Colonic mucosa (tissue), 4 donors: ENCODE data around the gene PRRT4. TPM values are rescaled to one million over a fixed set of nuclear protein-coding genes. Genes with fewer than 3 reads are reported as not detected.
A peak's percentile ranks its signal among the peaks of the same experiment; 100 is the strongest.

Experiments
- DNase-seq: peaks from one replicate; pipeline ENCODE4 v3.0.0-alpha.2; 2020
- H3K27ac ChIP-seq: fragments of 200-600 bp; one replicate; pipeline ENCODE4 v1.8.0; 2021
- H3K27me3 ChIP-seq: fragments of 200-600 bp; one replicate; pipeline ENCODE4 v1.8.0; 2021
- H3K36me3 ChIP-seq: fragments of 200-600 bp; one replicate; pipeline ENCODE4 v1.8.0; 2021
- H3K4me1 ChIP-seq: fragments of 200-600 bp; one replicate; pipeline ENCODE4 v1.8.0; 2021; ENCODE audit warnings: mild to moderate bottlenecking
- H3K4me3 ChIP-seq: fragments of 200-600 bp; one replicate; pipeline ENCODE4 v1.8.0; 2021
- H3K9ac ChIP-seq, 2 donors: one replicate each; pipeline ENCODE4 v1.7.0; 2013; ENCODE audit warnings: control low read depth in 2 of 2, low read depth in 2 of 2, low read length in 2 of 2
- H3K9me3 ChIP-seq: fragments of 200-600 bp; one replicate; pipeline ENCODE4 v1.8.0; 2021
- intact Hi-C: fragments of 100-400 bp; cut with DNase I; formaldehyde crosslinking; loops from one replicate; pipeline ENCODE4 v1.14.1; 2022
- total RNA-seq, 2 donors: library from RNA; stranded (reverse); fragmentation: NEBNext Ultra II Directional in 1 of 2; extraction: Animal tissue kit (Norgen Biotek cat#: 25700) in 1 of 2; gene quantifications; one replicate each; pipeline ENCODE4 v1.2.1, GENCODE V29; 2021
- TF ChIP-seq, protein P1 (sequence below): fragments of 200-600 bp; IDR thresholded peaks from one replicate; pipeline ENCODE4 v1.8.0; 2022; ENCODE audit warnings: antibody characterized with exemption, mild to moderate bottlenecking
- donor health status: healthy.
- donor health status: DM: no; HTN: no; CAD: no.
- donor health status: DM: no; HTN: no; CAD: no.

PRRT4 gene
- total RNA-seq = under 1 TPM in 1 of 2 donors, not detected in 1; 0.24 TPM

DNA sequence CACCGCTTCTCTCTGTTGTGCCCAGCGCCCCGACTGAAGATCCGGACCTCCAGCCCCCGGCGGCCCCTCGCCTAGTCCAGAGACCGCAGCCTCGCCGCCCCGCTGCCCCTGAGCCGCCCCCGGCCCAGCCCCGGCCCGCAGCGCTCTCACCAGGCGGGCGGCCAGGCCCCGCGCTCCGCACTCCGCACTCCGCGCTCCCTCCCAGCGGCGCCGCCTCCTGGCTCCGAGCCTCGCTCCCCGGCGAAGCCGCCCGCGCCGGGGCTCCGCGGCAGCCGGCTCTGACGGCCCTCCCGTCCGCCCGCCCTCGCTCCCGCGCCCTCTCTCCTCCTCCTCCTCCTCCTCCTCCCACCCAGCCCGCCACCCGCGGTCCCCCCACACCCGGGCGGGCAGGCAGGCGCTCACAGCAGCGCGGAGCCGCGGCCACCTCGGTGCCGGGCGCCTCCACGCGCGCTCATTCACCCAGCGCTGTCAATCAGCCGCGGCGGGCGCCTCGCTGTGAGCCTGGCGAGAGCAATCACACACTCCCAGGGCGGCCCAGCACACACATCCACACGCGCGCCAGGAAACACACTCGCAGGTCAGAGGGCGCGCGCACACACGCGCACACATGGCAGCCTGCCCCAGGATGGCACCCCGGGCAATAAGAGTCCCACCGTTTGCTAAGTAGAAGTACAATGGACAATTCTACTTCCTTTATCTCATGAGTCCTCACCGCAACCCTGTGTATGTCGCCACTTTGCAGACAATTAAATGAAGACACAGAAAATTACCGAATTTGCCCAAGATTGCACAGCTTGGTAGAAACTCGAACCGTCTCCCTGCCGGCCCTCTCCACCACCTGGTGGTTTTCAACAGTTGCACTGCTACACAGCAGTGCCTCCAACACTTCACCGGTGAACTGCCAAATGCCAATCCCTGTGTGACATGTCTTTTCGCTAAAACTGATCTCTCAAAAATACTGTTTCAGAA, at the start of gene PRRT4:
Gene PRRT4, minus strand, starts transcription at position 280 of the 969 bp plus-strand sequence.
- Histone ChIP-seq H3K9ac (peak within 1 kb of the TSS in 1 of 2 donors; percentile 29), H3K27ac (no peak within 1 kb of the TSS), H3K9me3 (no peaks in the 10 kb centered on the region), H3K27me3 (peaks cover 20% of the 10 kb centered on the region), H3K4me3 (peak within 1 kb of the TSS; percentile 45), H3K36me3 (no peaks in the 10 kb centered on the region), H3K4me1 (no peaks in the 10 kb centered on the region)
- TF ChIP-seq, protein P1, sequence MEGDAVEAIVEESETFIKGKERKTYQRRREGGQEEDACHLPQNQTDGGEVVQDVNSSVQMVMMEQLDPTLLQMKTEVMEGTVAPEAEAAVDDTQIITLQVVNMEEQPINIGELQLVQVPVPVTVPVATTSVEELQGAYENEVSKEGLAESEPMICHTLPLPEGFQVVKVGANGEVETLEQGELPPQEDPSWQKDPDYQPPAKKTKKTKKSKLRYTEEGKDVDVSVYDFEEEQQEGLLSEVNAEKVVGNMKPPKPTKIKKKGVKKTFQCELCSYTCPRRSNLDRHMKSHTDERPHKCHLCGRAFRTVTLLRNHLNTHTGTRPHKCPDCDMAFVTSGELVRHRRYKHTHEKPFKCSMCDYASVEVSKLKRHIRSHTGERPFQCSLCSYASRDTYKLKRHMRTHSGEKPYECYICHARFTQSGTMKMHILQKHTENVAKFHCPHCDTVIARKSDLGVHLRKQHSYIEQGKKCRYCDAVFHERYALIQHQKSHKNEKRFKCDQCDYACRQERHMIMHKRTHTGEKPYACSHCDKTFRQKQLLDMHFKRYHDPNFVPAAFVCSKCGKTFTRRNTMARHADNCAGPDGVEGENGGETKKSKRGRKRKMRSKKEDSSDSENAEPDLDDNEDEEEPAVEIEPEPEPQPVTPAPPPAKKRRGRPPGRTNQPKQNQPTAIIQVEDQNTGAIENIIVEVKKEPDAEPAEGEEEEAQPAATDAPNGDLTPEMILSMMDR = no peak
- no peak for DNase-seq
- intact Hi-C loops = no loop called here

DNA sequence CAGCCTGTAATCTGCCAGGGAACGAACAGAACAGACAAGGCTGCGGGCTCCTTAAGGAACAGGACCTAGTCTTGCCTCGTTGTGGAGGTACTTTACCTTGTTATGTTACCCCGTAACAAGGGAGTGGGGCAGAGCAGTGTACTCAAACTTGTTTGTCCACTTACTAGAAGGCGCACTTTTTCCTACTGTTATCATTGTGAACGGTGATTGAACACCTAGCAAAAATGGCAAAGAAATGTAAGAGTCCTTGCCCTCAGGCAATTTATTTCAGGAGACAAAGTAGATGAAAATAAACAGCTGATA, 48.9 kb upstream of the PRRT4 start:
- no peak for DNase-seq
- no peaks in the 10 kb centered on the region for H3K36me3 ChIP-seq
- intact Hi-C loops = no loop called here
- peak overlapping the region; percentile 61 for H3K4me3 ChIP-seq
- TF ChIP-seq, protein P1 = no peak
- H3K9me3 ChIP-seq = no peaks in the 10 kb centered on the region
- peak overlapping the region; percentile 80 to 92 for H3K9ac ChIP-seq
- H3K4me1 ChIP-seq = peaks cover 4% of the 10 kb centered on the region
- H3K27me3 ChIP-seq = no peaks in the 10 kb centered on the region
- peak overlapping the region; percentile 84 for H3K27ac ChIP-seq

DNA sequence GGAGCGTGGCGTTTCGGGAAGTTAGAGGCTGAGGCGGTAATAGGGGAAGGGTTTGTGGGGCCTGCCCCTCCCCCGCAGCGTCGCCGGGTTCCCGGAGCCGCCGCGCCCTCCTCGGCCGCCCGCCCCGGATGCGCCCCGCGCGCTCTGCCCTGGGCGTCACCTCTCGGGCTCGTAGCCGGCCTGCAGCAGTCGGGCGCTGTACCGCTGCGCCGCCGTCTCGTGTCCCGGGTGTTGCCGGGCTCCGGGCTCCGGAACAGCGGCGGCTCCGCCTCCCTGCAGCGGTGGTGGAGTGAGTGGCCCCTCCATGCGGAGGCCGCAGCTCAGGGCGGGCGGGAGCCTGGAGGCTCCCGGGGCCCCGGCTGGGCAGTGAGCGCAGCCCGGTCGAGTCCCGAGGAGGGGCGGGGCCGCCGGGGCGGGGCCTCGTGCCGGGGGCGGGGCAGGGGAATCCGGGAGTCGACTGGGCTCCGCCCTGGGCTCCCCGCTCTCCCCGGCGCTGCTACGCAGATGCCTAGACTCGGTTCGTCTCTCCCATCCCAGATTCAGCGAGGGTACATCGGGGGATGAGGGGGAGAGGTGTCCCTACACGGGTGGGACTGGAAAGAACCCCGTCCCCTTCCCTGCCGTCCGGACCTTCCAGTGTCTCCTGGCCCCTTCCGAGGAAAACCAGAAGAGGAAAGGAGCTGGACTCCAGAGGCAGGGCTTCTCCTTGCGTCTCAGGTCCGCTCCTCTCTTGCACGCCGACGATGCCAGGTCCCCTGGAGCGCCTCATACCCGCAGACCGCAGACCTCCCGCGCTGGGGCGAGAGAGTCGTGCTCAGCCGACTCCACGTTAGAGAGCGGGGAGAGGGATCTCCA, 48.3 kb upstream of the PRRT4 start, which contains the start of gene IMPDH1:
Gene IMPDH1, minus strand, starts transcription at position 387 of the 855 bp plus-strand sequence. Its CDS starts 81 bp downstream, at position 306.
- intact Hi-C loops = no loop called here
- TF ChIP-seq, protein P1 = no peak
- Histone ChIP-seq H3K36me3 (no peaks in the 10 kb centered on the region), H3K9ac (peak within 1 kb of the TSS; percentile 80 to 92), H3K27me3 (no peaks in the 10 kb centered on the region), H3K27ac (peak within 1 kb of the TSS; percentile 84), H3K4me3 (peak within 1 kb of the TSS; percentile 61), H3K9me3 (no peaks in the 10 kb centered on the region), H3K4me1 (peaks cover 7% of the 10 kb centered on the region)
- DNase-seq = peak; percentile 96

DNA sequence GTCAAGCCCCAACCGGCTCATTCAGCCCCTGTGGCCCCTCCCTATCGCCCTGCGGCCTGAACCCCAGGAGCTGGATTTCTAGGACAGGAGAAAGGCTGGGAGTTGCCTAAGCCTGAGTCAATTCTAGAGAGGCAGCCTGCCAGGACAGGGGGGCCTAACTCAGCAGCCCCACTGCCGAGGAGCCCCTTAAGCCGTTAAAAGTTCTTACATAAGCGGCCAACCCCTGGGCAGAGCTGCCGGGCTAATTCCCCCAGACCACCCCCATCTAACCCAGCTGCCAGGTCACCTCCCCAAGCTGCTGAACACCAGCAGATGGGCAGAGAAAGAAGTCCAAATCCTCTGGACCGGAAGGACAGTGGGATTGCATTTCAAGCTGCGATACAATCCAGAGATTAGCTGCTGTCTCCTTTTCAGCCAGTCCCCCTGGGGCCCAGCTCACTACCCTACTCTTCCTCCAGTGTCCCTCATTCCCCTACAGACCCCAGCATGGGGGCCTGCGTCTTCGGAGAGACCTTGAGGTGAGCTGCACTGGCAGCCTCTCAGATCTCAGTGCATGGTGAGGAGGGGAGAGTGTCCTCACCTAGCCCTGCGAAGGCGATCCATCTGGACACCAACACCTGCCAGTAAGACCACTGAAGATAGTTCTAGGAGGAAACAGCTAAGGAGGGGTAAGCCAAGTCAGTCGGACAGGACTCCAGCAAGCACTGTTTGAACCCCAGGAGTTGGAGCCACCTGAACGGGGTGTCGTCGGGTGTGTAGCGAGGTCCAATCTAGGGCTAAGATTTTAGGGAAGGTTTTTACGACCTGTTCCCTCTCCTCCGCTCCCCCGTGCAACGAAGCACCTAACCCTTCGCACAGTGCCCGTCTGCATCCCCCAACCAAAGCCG, 47.5 kb upstream of the PRRT4 start:
- TF ChIP-seq, protein P1 = no peak
- H3K9ac ChIP-seq = peak overlapping the region; percentile 63 to 92
- H3K27me3 ChIP-seq = no peaks in the 10 kb centered on the region
- peak overlapping the region; percentile 84 for H3K27ac ChIP-seq
- peak; percentile 41 for DNase-seq
- peaks cover 11% of the 10 kb centered on the region for H3K4me1 ChIP-seq
- H3K4me3 ChIP-seq = peak overlapping the region; percentile 61
- intact Hi-C loops = no loop called here
- H3K36me3 ChIP-seq = no peaks in the 10 kb centered on the region
- H3K9me3 ChIP-seq = no peaks in the 10 kb centered on the region
